ENCODE measurements around the gene VTI1A. TPM values are rescaled to one million over a fixed set of nuclear protein-coding genes. Genes with fewer than 3 reads are reported as not detected.
A peak's percentile ranks its signal among the peaks of the same experiment; 100 is the strongest.

Gene VTI1A
- total and polyA plus RNA-seq, 2 of the 8 experiments (the other 6 are each of a cell fraction or from before 2014, with no cell fraction given): 6.0 to 20.0 TPM

DNA sequence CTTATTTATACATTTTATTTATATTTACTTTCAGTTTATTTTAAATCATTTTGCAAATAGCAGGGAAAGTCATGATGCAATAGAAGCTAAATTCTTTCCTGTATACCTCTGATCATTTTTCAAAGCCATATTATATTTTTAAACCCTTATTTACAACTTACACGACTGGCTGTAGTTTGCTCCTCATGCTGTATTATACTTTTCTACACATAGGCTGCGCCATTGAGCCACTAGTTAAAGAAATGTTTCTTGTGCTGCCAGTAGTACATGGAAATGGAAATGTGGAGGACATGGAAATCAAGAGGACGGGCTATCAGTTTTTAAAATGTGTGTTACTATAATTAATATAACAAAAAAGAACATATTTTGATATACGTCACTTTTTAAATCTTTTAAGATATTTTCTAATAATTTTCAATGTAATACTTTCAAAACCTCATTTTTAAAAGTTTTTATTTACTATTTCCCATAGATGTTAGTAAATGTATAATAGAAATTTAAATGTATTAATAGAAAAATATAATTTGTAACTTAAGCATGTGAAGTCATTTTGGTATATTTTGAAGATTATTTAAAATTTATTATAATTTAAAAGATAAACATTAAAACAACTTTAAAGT lies 118.5 kb downstream of the VTI1A start (continued):
- TF ChIP-seq PHF8 (conservative IDR thresholded peaks at IDR 0.05; ENCODE audit: low read depth, low read length) (no peak), RAD21 (IDR thresholded peaks at IDR 0.05 in 1 of 2, conservative IDR thresholded peaks at IDR 0.05 in 1 of 2; ENCODE audit: low read depth in 2 of 2, low read length in 2 of 2) (peak; percentile 92 to 94), BACH1 (IDR thresholded peaks at IDR 0.05; ENCODE audit: low read length) (no peak), NANOG (IDR thresholded peaks at IDR 0.05; ENCODE audit: insufficient read depth, low read depth, low read length, poor library complexity, severe bottlenecking) (no peak), CHD1 (IDR thresholded peaks at IDR 0.05; ENCODE audit: low read depth, low read length) (no peak), SP1 (IDR thresholded peaks at IDR 0.05; ENCODE audit: low read depth, low read length) (0 out of 2 replicates have a peak, but pooled peaks have one; percentile 17), CTCF (IDR thresholded peaks at IDR 0.05; ENCODE audit: control extremely low read depth in 1 of 3, insufficient read depth in 1 of 3, low read depth in 1 of 3, low read length in 3 of 3) (peak in 2 of 3 experiments; percentile 56 to 65; a peak in 2 of 4 replicates), BRCA1 (IDR thresholded peaks at IDR 0.05; ENCODE audit: low read depth, low read length) (no peak)
